HCT116 (cell line): ENCODE data around the gene ERVFRD-1.

Experiments
- ATF3 ChIP-seq: IDR thresholded peaks from 2 replicates; pipeline ENCODE4 v1.6.1; 2012
- CBX3 ChIP-seq: IDR thresholded peaks from 2 replicates; pipeline ENCODE4 v1.6.1; 2012; ENCODE audit warnings: low read depth
- CTCF ChIP-seq, 3 experiments: fragments of 200-600 bp in 1 of 3; sonication (generic) in 1 of 3; IDR thresholded peaks in 2 of 3; conservative IDR thresholded peaks in 1 of 3; 2 replicates each; pipeline ENCODE4 v1.5.1; 2012 to 2017; ENCODE audit warnings: low read depth in 2 of 3, low read length in 2 of 3, antibody characterized with exemption in 1 of 3, borderline replicate concordance in 1 of 3, control low read depth in 1 of 3, mild to moderate bottlenecking in 1 of 3, mixed read lengths in 1 of 3, mixed run types in 1 of 3, moderate library complexity in 1 of 3; ENCODE audit not compliant: insufficient read depth in 1 of 3
- POLR2A ChIP-seq: IDR thresholded peaks from 2 replicates; pipeline ENCODE4 v1.7.0; 2011; ENCODE audit warnings: borderline replicate concordance; ENCODE audit not compliant: insufficient read depth, insufficient read length; ENCODE audit errors: extremely low read depth
- RAD21 ChIP-seq: IDR thresholded peaks from 2 replicates; pipeline ENCODE4 v1.6.1; 2012; ENCODE audit warnings: low read depth, mild to moderate bottlenecking

GRCh38 chr6:11085758-11086435 lies 25.6 kb downstream of the ERVFRD-1 start:
- TF ChIP-seq CTCF (IDR thresholded peaks at IDR 0.05 in 2 of 3, conservative IDR thresholded peaks at IDR 0.05 in 1 of 3; ENCODE audit: borderline replicate concordance in 1 of 3, insufficient read depth in 1 of 3, low read depth in 2 of 3, low read length in 2 of 3) (no peak), RAD21 (no peak), ATF3 (no peak), CBX3 (no peak), POLR2A (no peak)
